Fibroblast of mammary gland (primary cell): Measurements from ENCODE around the gene COBL.

Experiments used
- DNase-seq: peaks from one replicate; pipeline ENCODE4 v3.0.0-alpha.2; 2010; ENCODE audit warnings: low read depth
- H3K4me3 ChIP-seq: 2 replicates; pipeline ENCODE4 v1.5.1; 2011; ENCODE audit warnings: low read depth, mild to moderate bottlenecking, low read length, moderate library complexity; ENCODE audit not compliant: control insufficient read depth
- TF ChIP-seq, protein P1 (sequence below): conservative IDR thresholded peaks from 2 replicates; pipeline ENCODE4 v1.5.1; 2011; ENCODE audit warnings: low read depth, low read length, inconsistent platforms; ENCODE audit not compliant: control insufficient read depth, insufficient read depth

The COBL gene

DNA sequence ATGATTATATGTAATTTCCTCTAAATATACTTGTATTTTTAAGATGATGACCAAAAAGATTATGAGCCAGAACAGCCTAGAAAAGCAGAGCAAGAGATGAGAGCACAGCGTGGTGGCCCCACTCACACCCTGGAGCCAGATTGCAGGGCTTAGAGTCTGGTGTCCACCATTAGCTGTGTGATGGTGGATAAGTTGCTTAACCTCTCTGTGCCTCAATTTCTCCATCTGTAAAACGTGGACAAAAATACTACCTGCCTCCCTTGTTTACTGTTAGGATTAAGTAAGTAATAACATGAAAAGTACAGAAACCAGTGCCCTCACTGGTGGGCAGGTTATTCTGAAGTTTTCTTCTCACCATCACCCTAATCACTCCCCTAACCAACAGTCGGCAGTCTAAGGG is 212.3 kb downstream of the COBL start:
- DNase-seq = no peak
- TF ChIP-seq, protein P1, sequence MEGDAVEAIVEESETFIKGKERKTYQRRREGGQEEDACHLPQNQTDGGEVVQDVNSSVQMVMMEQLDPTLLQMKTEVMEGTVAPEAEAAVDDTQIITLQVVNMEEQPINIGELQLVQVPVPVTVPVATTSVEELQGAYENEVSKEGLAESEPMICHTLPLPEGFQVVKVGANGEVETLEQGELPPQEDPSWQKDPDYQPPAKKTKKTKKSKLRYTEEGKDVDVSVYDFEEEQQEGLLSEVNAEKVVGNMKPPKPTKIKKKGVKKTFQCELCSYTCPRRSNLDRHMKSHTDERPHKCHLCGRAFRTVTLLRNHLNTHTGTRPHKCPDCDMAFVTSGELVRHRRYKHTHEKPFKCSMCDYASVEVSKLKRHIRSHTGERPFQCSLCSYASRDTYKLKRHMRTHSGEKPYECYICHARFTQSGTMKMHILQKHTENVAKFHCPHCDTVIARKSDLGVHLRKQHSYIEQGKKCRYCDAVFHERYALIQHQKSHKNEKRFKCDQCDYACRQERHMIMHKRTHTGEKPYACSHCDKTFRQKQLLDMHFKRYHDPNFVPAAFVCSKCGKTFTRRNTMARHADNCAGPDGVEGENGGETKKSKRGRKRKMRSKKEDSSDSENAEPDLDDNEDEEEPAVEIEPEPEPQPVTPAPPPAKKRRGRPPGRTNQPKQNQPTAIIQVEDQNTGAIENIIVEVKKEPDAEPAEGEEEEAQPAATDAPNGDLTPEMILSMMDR = no peak
- no peak overlapping the region for H3K4me3 ChIP-seq

DNA sequence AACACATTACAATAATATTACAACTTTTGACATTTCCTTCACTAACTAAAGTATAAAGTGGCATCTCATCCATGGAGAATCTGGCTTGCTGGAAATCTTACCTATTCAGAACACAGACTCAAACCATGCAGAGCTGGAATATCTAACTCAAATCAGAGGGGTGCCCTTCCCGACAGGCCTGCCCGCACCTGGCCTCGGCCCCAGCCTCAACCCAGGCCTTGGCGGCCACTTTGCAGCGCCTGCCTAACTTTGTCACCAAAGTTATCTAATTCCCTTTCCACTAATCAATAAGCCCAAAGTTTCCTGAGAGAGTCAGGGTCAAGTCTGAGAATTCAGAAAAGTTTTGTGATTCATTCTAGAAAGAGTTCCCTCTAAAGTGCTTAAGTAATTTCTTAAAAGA is 212.9 kb downstream of the COBL start:
- TF ChIP-seq, protein P1 = no peak
- no peak for DNase-seq
- H3K4me3 ChIP-seq = no peak overlapping the region

DNA sequence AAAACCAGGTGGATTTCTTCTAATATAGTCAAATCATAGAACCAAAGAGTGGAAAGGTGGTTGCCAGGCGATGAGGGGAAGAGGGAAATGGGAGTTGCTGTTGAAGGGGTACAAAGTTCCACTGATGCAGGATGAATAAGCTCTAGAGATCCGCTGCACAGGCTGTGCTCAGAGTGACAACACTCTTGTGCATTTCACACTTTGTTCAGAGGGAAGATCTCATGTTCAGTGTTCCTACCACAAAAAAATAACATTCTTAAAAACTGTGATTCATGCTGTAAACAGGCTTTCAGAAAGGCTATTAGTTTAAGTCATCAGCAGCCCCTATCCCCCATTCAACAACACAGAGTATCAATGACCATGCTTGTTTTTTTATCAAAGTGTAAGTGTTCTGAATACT is 213.8 kb downstream of the COBL start:
- DNase-seq = peak; percentile 72
- no peak overlapping the region for H3K4me3 ChIP-seq
- TF ChIP-seq, protein P1 = no peak

DNA sequence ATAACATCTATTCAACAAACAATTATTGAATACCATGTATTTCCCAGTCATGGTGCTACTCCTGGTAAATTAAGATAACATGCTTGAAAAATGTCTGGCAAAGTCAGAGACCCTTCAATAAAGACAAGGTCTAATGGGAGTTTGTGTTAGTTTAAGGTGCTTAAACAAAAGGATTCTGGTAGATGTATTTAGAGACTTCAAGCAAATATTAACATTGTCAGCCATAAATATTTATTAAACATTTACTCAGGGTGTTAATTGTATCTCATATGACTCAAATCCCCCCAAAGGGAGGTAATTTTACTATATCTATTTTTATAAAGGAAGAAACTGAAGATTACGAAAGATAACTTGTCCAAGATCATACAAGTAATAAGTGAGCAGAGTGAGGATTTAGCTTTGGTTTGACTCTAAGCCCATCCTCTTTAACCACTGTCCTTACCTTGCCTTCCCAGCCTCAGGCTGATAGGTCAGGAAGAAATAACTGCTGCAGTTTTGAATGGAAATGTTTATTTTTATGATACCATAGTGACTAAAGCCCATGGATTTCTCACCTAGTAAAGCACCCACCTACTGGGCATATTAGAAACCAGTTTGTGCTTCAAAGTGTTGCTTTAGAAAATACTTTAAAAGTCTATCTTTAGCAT is 215.4 kb downstream of the COBL start:
- no peak overlapping the region for H3K4me3 ChIP-seq
- TF ChIP-seq, protein P1 = no peak
- no peak for DNase-seq

DNA sequence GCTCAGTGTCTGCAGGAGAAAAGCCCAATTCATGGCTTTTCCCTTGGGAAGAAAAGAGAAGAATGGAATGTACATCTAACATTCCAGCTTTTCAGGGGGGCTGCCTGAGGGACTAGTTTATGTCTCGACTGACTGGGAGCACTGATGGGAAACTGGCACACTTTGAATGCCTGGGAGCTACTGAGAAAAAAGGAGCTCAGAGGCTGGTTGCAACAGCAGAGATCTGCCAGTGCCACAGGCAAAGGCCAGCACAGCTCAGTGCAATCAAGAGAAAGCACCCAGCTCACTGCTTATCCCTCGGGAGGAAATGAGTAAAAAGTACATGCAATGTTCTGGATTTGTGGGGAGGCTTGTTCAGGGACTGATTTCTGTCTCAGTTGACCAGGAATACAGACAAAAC is 226.2 kb downstream of the COBL start:
- H3K4me3 ChIP-seq = no peak overlapping the region
- peak; percentile 29 for DNase-seq
- TF ChIP-seq, protein P1 = no peak

DNA sequence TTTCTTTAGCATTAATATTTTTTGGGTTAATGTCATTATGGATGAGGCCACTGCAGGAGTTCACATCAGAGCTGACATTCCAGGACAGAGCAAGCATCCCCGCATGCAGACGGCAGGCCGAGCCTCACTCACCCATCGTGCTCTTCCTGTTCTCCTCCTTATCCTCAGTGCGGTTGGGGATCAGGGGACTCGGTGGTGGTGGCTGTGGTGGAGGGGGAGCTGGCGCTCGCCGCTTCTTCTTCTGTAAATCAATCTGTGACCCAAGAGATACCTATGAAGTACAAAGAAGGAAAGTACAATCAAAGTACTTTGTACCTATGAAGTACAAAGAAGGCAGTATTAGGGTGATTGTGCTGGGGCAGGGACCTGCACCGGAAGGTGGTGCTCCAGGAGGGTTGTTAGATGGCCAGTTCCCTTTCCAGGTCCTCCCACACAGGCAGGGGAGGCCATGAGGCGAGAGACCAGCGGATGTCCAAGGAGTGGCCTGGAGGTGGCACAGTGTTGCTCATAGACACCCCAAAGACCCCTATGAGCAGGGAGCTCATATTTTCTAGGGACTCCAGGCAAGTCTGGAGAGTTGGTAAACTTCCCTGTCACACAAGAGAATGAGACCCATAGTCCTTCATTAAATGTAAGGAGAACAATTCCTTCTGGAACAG is 231.4 kb downstream of the COBL start:
- TF ChIP-seq, protein P1 = no peak
- no peak for DNase-seq
- H3K4me3 ChIP-seq = no peak overlapping the region
